ENCODE results near the gene ZNHIT3. TPM values are rescaled to one million over a fixed set of nuclear protein-coding genes. Genes with fewer than 3 reads are reported as not detected.
"Not testable (repeated sequence)": the region's sequence is repeated elsewhere in the genome, so short reads cannot be mapped to it uniquely, and the experiment has no call there.

The ZNHIT3 gene
- total RNA-seq, 2 donors from 2014 or later = 49.5 to 54.9 TPM

DNA sequence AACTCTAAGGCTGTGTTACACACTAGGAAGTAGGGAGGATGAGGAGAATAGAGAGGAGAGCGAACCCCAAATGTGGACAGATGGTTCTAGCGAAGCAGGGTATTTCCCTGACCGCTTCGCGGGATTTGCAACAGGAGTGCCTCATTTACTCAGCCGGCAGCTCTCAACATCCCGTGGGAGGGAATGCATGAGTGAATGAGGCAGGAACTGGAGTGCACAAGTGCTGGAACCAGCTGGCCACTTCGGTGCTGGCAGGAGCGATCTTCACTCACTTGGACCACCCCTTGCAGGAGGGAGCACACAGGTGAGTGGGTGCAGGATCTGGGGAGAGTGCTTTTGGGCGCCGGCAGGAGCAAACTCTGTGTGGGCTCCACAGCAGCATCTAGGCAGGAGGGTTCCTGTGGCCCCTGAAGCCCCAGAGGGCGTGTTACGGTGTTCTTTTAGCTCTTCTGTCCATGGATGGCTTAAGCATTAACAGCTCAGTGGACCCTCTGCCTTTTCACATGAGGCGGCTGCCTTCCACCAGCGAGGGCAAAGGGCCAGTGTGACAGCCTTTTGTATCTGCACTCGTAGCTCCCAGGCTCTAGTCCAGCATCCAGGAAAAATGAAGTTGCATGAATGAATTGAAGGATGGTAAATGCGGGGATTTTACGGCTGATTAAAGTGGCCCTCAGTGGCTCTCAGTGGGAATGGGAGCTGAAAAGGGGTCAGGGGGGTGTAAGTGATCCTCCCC lies 17.4 kb upstream of the ZNHIT3 start:
- ATAC-seq (replicated peaks in 1 of 2) = no peak
- H3K4me3 Mint-ChIP-seq = no peak overlapping the region
- H3K36me3 Mint-ChIP-seq (ENCODE audit: insufficient read depth in 2 of 2) = no peaks in the 10 kb centered on the region
- peaks cover 32% of the 10 kb centered on the region for H3K27me3 Mint-ChIP-seq (ENCODE audit: low read depth)
- H3K9me3 Mint-ChIP-seq = no peaks in the 10 kb centered on the region
- no peaks in the 10 kb centered on the region for H3K4me1 Mint-ChIP-seq (ENCODE audit: low read depth)
- H3K27ac Mint-ChIP-seq = no peak overlapping the region
- no peak for DNase-seq

DNA sequence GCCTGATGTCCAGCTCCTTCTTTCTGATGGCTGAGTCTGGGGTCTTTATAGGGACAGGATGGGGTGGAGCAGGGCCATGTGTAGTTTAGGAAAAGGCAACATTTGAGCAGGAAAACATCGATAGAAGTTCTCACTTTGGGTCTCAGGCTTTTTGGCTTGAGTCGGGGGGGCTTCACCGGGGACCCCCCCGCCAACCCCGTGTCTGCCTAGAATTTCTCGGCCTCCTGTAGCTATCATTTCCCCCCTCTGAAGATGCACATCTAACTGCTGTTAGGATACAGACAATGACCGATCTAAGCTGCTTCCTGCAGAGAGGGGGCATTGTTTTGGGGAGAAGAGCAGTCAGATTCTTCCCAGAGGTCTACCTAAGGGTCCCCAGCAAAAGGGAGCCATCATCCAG lies 16.7 kb upstream of the ZNHIT3 start:
- H3K9me3 Mint-ChIP-seq = no peaks in the 10 kb centered on the region

DNA sequence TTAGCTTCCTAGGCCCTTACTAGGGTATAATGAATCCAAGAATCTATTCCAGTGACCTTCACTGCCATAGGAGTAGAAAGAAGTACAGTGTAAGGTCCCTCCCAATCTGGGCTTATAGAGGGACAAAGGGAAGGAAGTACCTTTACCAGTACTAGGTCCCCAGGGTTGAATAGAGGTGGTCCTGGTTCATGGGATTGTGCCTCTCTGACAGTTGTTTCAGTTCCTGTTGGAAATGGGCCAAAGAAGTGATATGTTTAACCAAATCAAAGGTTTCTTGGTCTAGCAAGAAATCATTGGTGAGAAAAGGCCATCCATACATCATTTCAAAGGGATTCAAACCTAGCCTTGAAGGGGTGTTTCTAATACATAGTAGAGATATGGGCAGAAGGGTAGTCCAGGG lies 16.0 kb upstream of the ZNHIT3 start:
- ATAC-seq (replicated peaks in 1 of 2) (no peak), DNase-seq (no peak)
- Mint-ChIP-seq H3K36me3 (ENCODE audit: insufficient read depth in 2 of 2) (no peaks in the 10 kb centered on the region), H3K27me3 (ENCODE audit: low read depth) (peaks cover 39% of the 10 kb centered on the region), H3K4me1 (ENCODE audit: low read depth) (no peaks in the 10 kb centered on the region), H3K27ac (no peak overlapping the region), H3K9me3 (no peaks in the 10 kb centered on the region), H3K4me3 (no peak overlapping the region)

More for the DNA sequence above, 16.7 kb upstream of the ZNHIT3 start:
- H3K4me3 Mint-ChIP-seq = no peak overlapping the region
- H3K4me1 Mint-ChIP-seq (ENCODE audit: low read depth) = no peaks in the 10 kb centered on the region
- H3K27me3 Mint-ChIP-seq (ENCODE audit: low read depth) = peaks cover 39% of the 10 kb centered on the region
- no peak for ATAC-seq (replicated peaks in 1 of 2)
- no peak for DNase-seq
- H3K36me3 Mint-ChIP-seq (ENCODE audit: insufficient read depth in 2 of 2) = no peaks in the 10 kb centered on the region
- H3K27ac Mint-ChIP-seq = no peak overlapping the region

DNA sequence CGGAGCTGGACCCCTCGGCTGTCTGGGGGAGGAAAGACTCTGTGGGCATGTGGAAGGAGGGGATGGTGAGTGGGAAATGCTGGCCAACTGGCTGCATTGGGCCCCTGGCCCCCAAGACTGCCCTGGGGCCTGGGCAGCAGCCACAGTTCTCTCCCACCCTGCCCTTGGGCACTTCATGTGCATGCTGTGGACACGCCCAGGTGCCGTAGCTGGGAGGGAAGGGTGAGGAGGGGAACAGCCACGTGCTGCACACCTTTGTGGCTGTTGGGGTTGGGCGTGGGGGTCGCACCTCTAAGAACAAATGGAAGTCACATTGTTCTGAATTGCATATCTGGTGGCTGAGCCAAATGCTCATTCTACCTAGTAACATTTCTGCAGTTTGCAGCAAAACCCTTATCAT lies 11.9 kb upstream of the ZNHIT3 start:
- H3K27me3 Mint-ChIP-seq (ENCODE audit: low read depth) = peaks cover 35% of the 10 kb centered on the region
- H3K4me3 Mint-ChIP-seq = no peak overlapping the region
- ATAC-seq (replicated peaks in 1 of 2) (no peak), DNase-seq (no peak)
- no peaks in the 10 kb centered on the region for H3K4me1 Mint-ChIP-seq (ENCODE audit: low read depth)
- no peaks in the 10 kb centered on the region for H3K9me3 Mint-ChIP-seq
- H3K27ac Mint-ChIP-seq = no peak overlapping the region
- H3K36me3 Mint-ChIP-seq (ENCODE audit: insufficient read depth in 2 of 2) = no peaks in the 10 kb centered on the region

GRCh38 chr17:36475346-36475970 lies 11.0 kb upstream of the ZNHIT3 start:
- H3K27ac Mint-ChIP-seq = no peak overlapping the region
- no peaks in the 10 kb centered on the region for H3K9me3 Mint-ChIP-seq
- DNase-seq (no peak), ATAC-seq (replicated peaks in 1 of 2) (no peak)
- H3K4me1 Mint-ChIP-seq (ENCODE audit: low read depth) = no peaks in the 10 kb centered on the region
- H3K36me3 Mint-ChIP-seq (ENCODE audit: insufficient read depth in 2 of 2) = no peaks in the 10 kb centered on the region
- peaks cover 44% of the 10 kb centered on the region for H3K27me3 Mint-ChIP-seq (ENCODE audit: low read depth)
- no peak overlapping the region for H3K4me3 Mint-ChIP-seq

GRCh38 chr17:36481829-36482228 lies 4.7 kb upstream of the ZNHIT3 start:
- no peaks in the 10 kb centered on the region for H3K9me3 Mint-ChIP-seq
- DNase-seq (no peak), ATAC-seq (replicated peaks in 1 of 2) (no peak)
- peaks cover 2% of the 10 kb centered on the region in 2 donors for H3K36me3 Mint-ChIP-seq (ENCODE audit: insufficient read depth in 2 of 2)
- H3K4me1 Mint-ChIP-seq (ENCODE audit: low read depth) = peaks cover 34% of the 10 kb centered on the region
- H3K4me3 Mint-ChIP-seq = peak overlapping the region; percentile 13 to 67
- H3K27me3 Mint-ChIP-seq (ENCODE audit: low read depth) = peaks cover 32% of the 10 kb centered on the region
- H3K27ac Mint-ChIP-seq = no peak overlapping the region

- H3K27ac Mint-ChIP-seq = no peak overlapping the region
- ATAC-seq (replicated peaks in 1 of 2) (peak; percentile 73 to 75), DNase-seq (peak; percentile 86 to 91)
- H3K9me3 Mint-ChIP-seq = no peaks in the 10 kb centered on the region
- H3K27me3 Mint-ChIP-seq (ENCODE audit: low read depth) = peaks cover 25% of the 10 kb centered on the region
- H3K4me3 Mint-ChIP-seq = peak overlapping the region; percentile 50 to 67
- peaks cover 2 to 4% of the 10 kb centered on the region in 2 donors for H3K36me3 Mint-ChIP-seq (ENCODE audit: insufficient read depth in 2 of 2)
- H3K4me1 Mint-ChIP-seq (ENCODE audit: low read depth) = peaks cover 43% of the 10 kb centered on the region
These were observed 3.6 kb upstream of the ZNHIT3 start for GRCh38 chr17:36482611-36483504.

GRCh38 chr17:36484021-36484420 lies 2.5 kb upstream of the ZNHIT3 start:
- H3K27ac Mint-ChIP-seq; DNase-seq; ATAC-seq (replicated peaks in 1 of 2); H3K9me3 Mint-ChIP-seq; H3K36me3 Mint-ChIP-seq (ENCODE audit: insufficient read depth in 2 of 2): not testable (repeated sequence)
- peaks cover 24% of the 10 kb centered on the region for H3K27me3 Mint-ChIP-seq (ENCODE audit: low read depth)
- H3K4me3 Mint-ChIP-seq = peak overlapping the region in 1 of 2 donors; percentile 56
- H3K4me1 Mint-ChIP-seq (ENCODE audit: low read depth) = peaks cover 53% of the 10 kb centered on the region

DNA sequence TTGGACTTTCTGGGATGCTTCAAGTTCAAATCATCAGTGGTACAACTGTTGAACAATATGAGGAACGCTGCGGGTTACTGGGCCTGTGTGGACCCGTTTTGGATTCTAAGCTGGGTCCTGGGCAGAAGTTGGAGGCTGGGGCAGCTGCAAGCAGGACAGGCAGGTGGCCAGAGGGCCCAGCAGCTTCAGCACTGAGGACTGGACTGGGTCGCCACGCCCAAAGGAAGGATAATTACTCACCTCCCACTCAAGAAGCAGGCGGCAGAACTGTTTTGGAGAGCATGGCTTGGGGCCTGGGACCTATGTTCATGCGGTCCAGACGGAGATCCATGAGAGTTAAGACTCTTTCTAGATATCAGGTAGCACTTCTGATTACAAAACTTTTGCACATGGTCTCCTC lies 1.5 kb upstream of the ZNHIT3 start:
- no peak for ATAC-seq (replicated peaks in 1 of 2)
- H3K4me1 Mint-ChIP-seq (ENCODE audit: low read depth) = peaks cover 60% of the 10 kb centered on the region

GRCh38 chr17:36485805-36486203 lies 677 bp upstream of the ZNHIT3 start:
- Mint-ChIP-seq H3K4me1 (ENCODE audit: low read depth) (peaks cover 64% of the 10 kb centered on the region), H3K27ac (peak overlapping the region; percentile 91), H3K27me3 (ENCODE audit: low read depth) (peaks cover 9% of the 10 kb centered on the region), H3K36me3 (ENCODE audit: insufficient read depth in 2 of 2) (peaks cover 4 to 9% of the 10 kb centered on the region in 2 donors), H3K9me3 (no peaks in the 10 kb centered on the region), H3K4me3 (peak overlapping the region; percentile 91 to 99)
- ATAC-seq (replicated peaks in 1 of 2) = no peak
- DNase-seq = peak in 1 of 2 donors; percentile 10

More for the DNA sequence above, 1.5 kb upstream of the ZNHIT3 start:
- no peaks in the 10 kb centered on the region for H3K9me3 Mint-ChIP-seq
- DNase-seq = no peak
- no peak overlapping the region for H3K27ac Mint-ChIP-seq
- peaks cover 4 to 5% of the 10 kb centered on the region in 2 donors for H3K36me3 Mint-ChIP-seq (ENCODE audit: insufficient read depth in 2 of 2)
- H3K27me3 Mint-ChIP-seq (ENCODE audit: low read depth) = peaks cover 14% of the 10 kb centered on the region
- peak overlapping the region; percentile 91 to 99 for H3K4me3 Mint-ChIP-seq

- DNase-seq (no peak), ATAC-seq (replicated peaks in 1 of 2) (no peak)
- Mint-ChIP-seq H3K9me3 (no peaks in the 10 kb centered on the region), H3K4me1 (ENCODE audit: low read depth) (peaks cover 27% of the 10 kb centered on the region), H3K27ac (peak overlapping the region; percentile 38), H3K27me3 (ENCODE audit: low read depth) (no peaks in the 10 kb centered on the region), H3K4me3 (no peak overlapping the region), H3K36me3 (ENCODE audit: insufficient read depth in 2 of 2) (peaks cover 10 to 24% of the 10 kb centered on the region in 2 donors)
These were observed 7.5 kb downstream of the ZNHIT3 start for GRCh38 chr17:36493956-36494355.

- Mint-ChIP-seq H3K27me3 (ENCODE audit: low read depth) (no peaks in the 10 kb centered on the region), H3K27ac (no peak overlapping the region), H3K4me1 (ENCODE audit: low read depth) (peaks cover 23% of the 10 kb centered on the region), H3K9me3 (no peaks in the 10 kb centered on the region), H3K4me3 (no peak overlapping the region), H3K36me3 (ENCODE audit: insufficient read depth in 2 of 2) (peaks cover 10 to 24% of the 10 kb centered on the region in 2 donors)
- DNase-seq = no peak
- no peak for ATAC-seq (replicated peaks in 1 of 2)
These were observed 8.2 kb downstream of the ZNHIT3 start for GRCh38 chr17:36494674-36495073.

- Mint-ChIP-seq H3K9me3 (no peaks in the 10 kb centered on the region), H3K4me1 (ENCODE audit: low read depth) (peaks cover 18% of the 10 kb centered on the region), H3K27me3 (ENCODE audit: low read depth) (no peaks in the 10 kb centered on the region), H3K4me3 (no peak overlapping the region), H3K36me3 (ENCODE audit: insufficient read depth in 2 of 2) (peaks cover 10 to 20% of the 10 kb centered on the region in 2 donors), H3K27ac (peak overlapping the region; percentile 54)
- DNase-seq (no peak), ATAC-seq (replicated peaks in 1 of 2) (no peak)
These were observed 8.6 kb downstream of the ZNHIT3 start for GRCh38 chr17:36495076-36495578.
